ENCODE results near the gene WWTR1. TPM values are rescaled to one million over a fixed set of nuclear protein-coding genes. Genes with fewer than 3 reads are reported as not detected.

Gene WWTR1
- total RNA-seq, 1 experiment from 2014 or later, result 24.4 TPM

DNA sequence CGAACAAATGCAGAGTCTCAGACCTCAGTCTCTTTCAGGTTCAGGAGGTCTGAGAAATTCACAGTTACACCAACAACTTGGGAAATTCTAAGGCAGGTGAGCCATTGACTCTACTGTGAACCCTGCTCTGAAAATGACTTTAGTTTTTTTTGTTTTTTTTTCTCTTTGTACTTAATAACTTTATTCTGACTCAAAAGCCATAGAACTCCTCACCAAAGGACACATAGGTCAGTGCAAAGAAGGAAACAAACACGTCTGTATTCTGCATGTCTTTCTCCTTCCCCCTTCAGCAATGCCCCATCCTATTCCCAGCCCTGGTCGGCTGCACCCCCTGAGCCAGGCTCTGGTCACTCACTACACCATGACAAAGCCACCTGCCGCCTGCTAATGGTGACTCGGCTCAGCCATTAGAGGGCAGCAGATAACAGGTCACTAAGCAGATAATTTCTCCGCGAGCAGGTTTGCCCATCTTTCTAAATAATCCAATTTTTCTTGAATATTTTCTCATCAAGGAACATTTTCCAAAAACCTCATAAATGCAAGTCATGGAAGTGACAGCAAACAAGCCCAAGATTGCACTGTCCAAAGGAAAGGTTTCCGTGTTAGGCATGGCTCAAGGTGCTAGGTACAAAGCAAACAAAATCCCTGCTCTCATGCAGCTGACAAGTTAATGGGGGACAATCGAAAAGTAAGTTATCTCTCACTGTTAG lies 145.6 kb downstream of the WWTR1 start:
- Histone ChIP-seq H3K4me2 (ENCODE audit: insufficient read depth, insufficient read length, low read length) (peak overlapping the region; percentile 39), H3T11ph (ENCODE audit: low read length) (no peak overlapping the region), H4K91ac (ENCODE audit: insufficient read length, low read depth, low read length) (no peak overlapping the region), H3K79me1 (ENCODE audit: insufficient read depth, low read depth, low read length, poor library complexity, severe bottlenecking) (no peaks in the 10 kb centered on the region), H3K14ac (ENCODE audit: insufficient read depth, low read length) (no peak overlapping the region), H3K27me3 (ENCODE audit: insufficient read depth, low read length) (no peaks in the 10 kb centered on the region), H3K18ac (ENCODE audit: insufficient read length, low read depth, low read length) (no peak overlapping the region), H3K4ac (ENCODE audit: low read depth, low read length) (no peak overlapping the region), H4K8ac (replicated peaks; ENCODE audit: insufficient read length, low read depth, low read length) (no peak overlapping the region), H3K27ac (ENCODE audit: insufficient read length, low read depth, low read length) (no peak overlapping the region), H3K4me1 (ENCODE audit: insufficient read depth, low read length) (no peaks in the 10 kb centered on the region), H3K9me3 (ENCODE audit: control insufficient read depth, low read depth, low read length) (no peaks in the 10 kb centered on the region), H4K20me1 (ENCODE audit: control insufficient read depth, insufficient read depth, insufficient read length) (no peaks in the 10 kb centered on the region), H3K56ac (ENCODE audit: insufficient read length, low read depth, low read length) (no peak overlapping the region), H3K23ac (ENCODE audit: insufficient read length, low read depth, low read length) (no peak overlapping the region), H3K9ac (ENCODE audit: extremely low read depth, insufficient read length, low read length) (no peak overlapping the region), H2BK120ac (ENCODE audit: low read depth, low read length, poor library complexity, severe bottlenecking) (no peak overlapping the region), H4K5ac (ENCODE audit: insufficient read length, low read depth, low read length) (no peak overlapping the region), H2AFZ (ENCODE audit: low read length) (peak overlapping the region; percentile 7), H2BK12ac (ENCODE audit: insufficient read length, low read depth, low read length) (no peak overlapping the region), H3K23me2 (ENCODE audit: insufficient read length, low read depth, low read length, poor library complexity, severe bottlenecking) (no peaks in the 10 kb centered on the region), H2BK5ac (ENCODE audit: insufficient read length, low read length) (no peak overlapping the region), H3K79me2 (ENCODE audit: insufficient read depth, low read length) (no peaks in the 10 kb centered on the region), H2BK20ac (ENCODE audit: low read depth, low read length, poor library complexity, severe bottlenecking) (no peak overlapping the region), H2AK5ac (ENCODE audit: insufficient read length, low read length) (no peak overlapping the region), H2BK15ac (ENCODE audit: low read depth, low read length) (no peak overlapping the region)
- Mint-ChIP-seq H3K36me3 (ENCODE audit: insufficient read depth in 1 of 3, low read depth in 3 of 3) (no peaks in the 10 kb centered on the region), H3K4me1 (peaks cover 8% of the 10 kb centered on the region in 2 experiments), H3K9me3 (no peaks in the 10 kb centered on the region; a peak in 1 of 5 replicates), H3K4me3 (peak overlapping the region; percentile 28 to 42; a peak in 4 of 5 replicates), H3K27ac (0 out of 7 replicates have a peak overlapping the region, but pooled peaks of 1 of the 3 experiments have one; percentile 63), H3K27me3 (ENCODE audit: low read depth) (peaks cover 1% of the 10 kb centered on the region)
- peak; percentile 79 for DNase-seq
- TF ChIP-seq, protein P1, sequence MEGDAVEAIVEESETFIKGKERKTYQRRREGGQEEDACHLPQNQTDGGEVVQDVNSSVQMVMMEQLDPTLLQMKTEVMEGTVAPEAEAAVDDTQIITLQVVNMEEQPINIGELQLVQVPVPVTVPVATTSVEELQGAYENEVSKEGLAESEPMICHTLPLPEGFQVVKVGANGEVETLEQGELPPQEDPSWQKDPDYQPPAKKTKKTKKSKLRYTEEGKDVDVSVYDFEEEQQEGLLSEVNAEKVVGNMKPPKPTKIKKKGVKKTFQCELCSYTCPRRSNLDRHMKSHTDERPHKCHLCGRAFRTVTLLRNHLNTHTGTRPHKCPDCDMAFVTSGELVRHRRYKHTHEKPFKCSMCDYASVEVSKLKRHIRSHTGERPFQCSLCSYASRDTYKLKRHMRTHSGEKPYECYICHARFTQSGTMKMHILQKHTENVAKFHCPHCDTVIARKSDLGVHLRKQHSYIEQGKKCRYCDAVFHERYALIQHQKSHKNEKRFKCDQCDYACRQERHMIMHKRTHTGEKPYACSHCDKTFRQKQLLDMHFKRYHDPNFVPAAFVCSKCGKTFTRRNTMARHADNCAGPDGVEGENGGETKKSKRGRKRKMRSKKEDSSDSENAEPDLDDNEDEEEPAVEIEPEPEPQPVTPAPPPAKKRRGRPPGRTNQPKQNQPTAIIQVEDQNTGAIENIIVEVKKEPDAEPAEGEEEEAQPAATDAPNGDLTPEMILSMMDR (conservative IDR thresholded peaks at IDR 0.05), result peak; percentile 94
- no CpG with 5 or more reads among the region's 9 CpGs for WGBS (ENCODE audit: extremely low coverage, insufficient read length, low lambda C conversion rate)
